ENCODE results near the gene PAFAH1B2. TPM values are rescaled to one million over a fixed set of nuclear protein-coding genes. Genes with fewer than 3 reads are reported as not detected.

The PAFAH1B2 gene
- total RNA-seq, 1 donor from 2014 or later: 203 TPM

DNA sequence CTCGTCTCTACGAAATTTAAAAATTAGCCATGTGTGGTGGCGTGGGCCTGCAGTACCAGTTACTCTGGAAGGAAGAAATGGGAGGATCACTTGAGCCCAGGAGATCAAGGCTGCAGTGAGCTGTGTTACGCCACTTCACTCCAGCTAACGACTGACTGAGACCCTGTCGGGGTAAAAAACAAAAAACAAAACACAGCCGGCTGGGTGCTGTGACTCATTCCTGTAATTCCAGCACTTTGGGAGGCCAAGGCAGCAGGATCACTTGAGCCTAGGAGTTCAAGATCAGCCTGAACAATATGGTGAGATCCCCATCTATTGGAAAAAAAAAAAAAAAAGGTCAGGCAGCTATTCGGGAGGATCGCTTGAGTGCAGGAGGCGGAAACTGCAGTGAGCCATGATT lies 2.4 kb downstream of the PAFAH1B2 start:
- H3K9ac ChIP-seq: no peak overlapping the region

DNA sequence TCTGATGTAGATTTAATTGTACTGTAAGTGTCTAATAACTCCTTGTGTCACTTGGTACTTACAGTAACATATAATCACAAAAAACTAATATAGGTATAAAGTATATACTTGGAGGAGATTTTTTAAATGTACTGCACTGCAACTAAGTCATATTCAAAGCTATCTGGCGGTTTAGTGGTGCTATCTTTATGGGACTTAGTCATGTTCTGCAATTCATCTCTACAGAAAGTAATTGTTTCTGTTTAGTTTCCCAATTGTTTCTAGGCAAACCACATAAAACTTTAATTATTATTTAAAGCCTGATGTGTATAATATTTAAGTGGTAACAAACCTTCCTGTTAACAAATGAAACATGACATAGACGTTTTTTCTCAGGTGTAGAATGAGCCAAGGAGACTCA lies 8.0 kb downstream of the PAFAH1B2 start:
- Histone ChIP-seq H3K27ac (no peak overlapping the region), H3K9me3 (ENCODE audit: low read depth) (peaks cover 3% of the 10 kb centered on the region), H3K4me2 (no peak overlapping the region), H3K4me3 (no peak overlapping the region), H3K4me1 (no peaks in the 10 kb centered on the region), H3K27me3 (no peaks in the 10 kb centered on the region), H2AFZ (replicated peaks) (no peak overlapping the region), H3K9ac (no peak overlapping the region), H3K79me2 (ENCODE audit: low read depth) (peaks cover 100% of the 10 kb centered on the region), H4K20me1 (ENCODE audit: low read depth) (peaks cover 94% of the 10 kb centered on the region), H3F3A (ENCODE audit: low read depth) (peaks cover 9% of the 10 kb centered on the region), H3K36me3 (peaks cover 11% of the 10 kb centered on the region)
- no peaks in the 10 kb centered on the region for H3K9me3 Mint-ChIP-seq
- no peak for TF ChIP-seq EZH2 (IDR thresholded peaks at IDR 0.05)
- TF ChIP-seq, protein P1, sequence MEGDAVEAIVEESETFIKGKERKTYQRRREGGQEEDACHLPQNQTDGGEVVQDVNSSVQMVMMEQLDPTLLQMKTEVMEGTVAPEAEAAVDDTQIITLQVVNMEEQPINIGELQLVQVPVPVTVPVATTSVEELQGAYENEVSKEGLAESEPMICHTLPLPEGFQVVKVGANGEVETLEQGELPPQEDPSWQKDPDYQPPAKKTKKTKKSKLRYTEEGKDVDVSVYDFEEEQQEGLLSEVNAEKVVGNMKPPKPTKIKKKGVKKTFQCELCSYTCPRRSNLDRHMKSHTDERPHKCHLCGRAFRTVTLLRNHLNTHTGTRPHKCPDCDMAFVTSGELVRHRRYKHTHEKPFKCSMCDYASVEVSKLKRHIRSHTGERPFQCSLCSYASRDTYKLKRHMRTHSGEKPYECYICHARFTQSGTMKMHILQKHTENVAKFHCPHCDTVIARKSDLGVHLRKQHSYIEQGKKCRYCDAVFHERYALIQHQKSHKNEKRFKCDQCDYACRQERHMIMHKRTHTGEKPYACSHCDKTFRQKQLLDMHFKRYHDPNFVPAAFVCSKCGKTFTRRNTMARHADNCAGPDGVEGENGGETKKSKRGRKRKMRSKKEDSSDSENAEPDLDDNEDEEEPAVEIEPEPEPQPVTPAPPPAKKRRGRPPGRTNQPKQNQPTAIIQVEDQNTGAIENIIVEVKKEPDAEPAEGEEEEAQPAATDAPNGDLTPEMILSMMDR (IDR thresholded peaks at IDR 0.05): no peak
- no peak for TF ChIP-seq EZH2phosphoT487 (IDR thresholded peaks at IDR 0.05)
- H3K36me3 Mint-ChIP-seq: peaks cover 25% of the 10 kb centered on the region
- no peak overlapping the region for H3K4me3 Mint-ChIP-seq
- H3K4me1 Mint-ChIP-seq: peaks cover 2% of the 10 kb centered on the region
- DNase-seq (ENCODE audit: low spot score): no peak
- H3K27me3 Mint-ChIP-seq (ENCODE audit: insufficient read depth, low read depth): peaks cover 2% of the 10 kb centered on the region
- no peak overlapping the region for H3K27ac Mint-ChIP-seq

More for the DNA sequence above, 2.4 kb downstream of the PAFAH1B2 start:
- H3K4me3 ChIP-seq: no peak overlapping the region
- no peak overlapping the region for H3K4me2 ChIP-seq
- Mint-ChIP-seq H3K9me3 (no peaks in the 10 kb centered on the region), H3K36me3 (peaks cover 23% of the 10 kb centered on the region), H3K27ac (peak overlapping the region; percentile 29), H3K4me3 (peak overlapping the region; percentile 100), H3K4me1 (peaks cover 32% of the 10 kb centered on the region), H3K27me3 (ENCODE audit: insufficient read depth, low read depth) (peaks cover 4% of the 10 kb centered on the region)
- H3K79me2 ChIP-seq (ENCODE audit: low read depth): peaks cover 74% of the 10 kb centered on the region
- no peak for DNase-seq (ENCODE audit: low spot score)
- peaks cover 3% of the 10 kb centered on the region for H3F3A ChIP-seq (ENCODE audit: low read depth)
- H3K36me3 ChIP-seq: peaks cover 9% of the 10 kb centered on the region
- H3K27ac ChIP-seq: peak overlapping the region; percentile 8
- H4K20me1 ChIP-seq (ENCODE audit: low read depth): peaks cover 63% of the 10 kb centered on the region
- peaks cover 3% of the 10 kb centered on the region for H3K9me3 ChIP-seq (ENCODE audit: low read depth)
- peaks cover 9% of the 10 kb centered on the region for H3K4me1 ChIP-seq
- TF ChIP-seq EZH2 (IDR thresholded peaks at IDR 0.05) (no peak), EZH2phosphoT487 (IDR thresholded peaks at IDR 0.05) (no peak)
- TF ChIP-seq, protein P1 (IDR thresholded peaks at IDR 0.05): no peak
- H2AFZ ChIP-seq (replicated peaks): no peak overlapping the region
- no peaks in the 10 kb centered on the region for H3K27me3 ChIP-seq

DNA sequence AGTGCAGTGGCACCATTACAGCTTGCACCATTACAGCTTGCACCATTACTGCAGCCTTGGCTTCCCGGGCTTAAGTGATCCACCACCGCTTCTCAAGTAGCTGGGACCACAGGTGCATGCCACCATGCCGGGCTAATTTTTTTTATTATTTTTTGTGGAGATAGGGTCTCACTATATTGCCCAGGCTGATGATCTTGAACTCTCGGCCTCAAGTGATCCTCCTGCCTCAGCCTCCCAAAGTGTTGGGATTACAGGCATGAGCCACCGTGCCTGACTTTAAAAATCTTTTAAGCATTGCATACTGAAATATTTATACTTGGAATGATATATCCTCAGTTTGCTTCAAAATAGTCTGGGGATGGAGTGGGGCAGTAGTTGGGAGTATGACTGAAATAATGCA lies 10.4 kb downstream of the PAFAH1B2 start:
- Histone ChIP-seq H3K27me3 (no peaks in the 10 kb centered on the region), H3K4me1 (no peaks in the 10 kb centered on the region), H3K4me3 (no peak overlapping the region), H2AFZ (replicated peaks) (no peak overlapping the region), H3K36me3 (peaks cover 14% of the 10 kb centered on the region), H3K79me2 (ENCODE audit: low read depth) (peaks cover 100% of the 10 kb centered on the region), H4K20me1 (ENCODE audit: low read depth) (peaks cover 98% of the 10 kb centered on the region), H3K27ac (no peak overlapping the region), H3K9ac (no peak overlapping the region), H3K4me2 (no peak overlapping the region), H3F3A (ENCODE audit: low read depth) (peaks cover 11% of the 10 kb centered on the region), H3K9me3 (ENCODE audit: low read depth) (peaks cover 3% of the 10 kb centered on the region)
- no peak for TF ChIP-seq EZH2phosphoT487 (IDR thresholded peaks at IDR 0.05)
- no peak for TF ChIP-seq EZH2 (IDR thresholded peaks at IDR 0.05)
- TF ChIP-seq, protein P1 (IDR thresholded peaks at IDR 0.05): no peak
- Mint-ChIP-seq H3K4me1 (no peaks in the 10 kb centered on the region), H3K36me3 (peaks cover 21% of the 10 kb centered on the region), H3K27ac (no peak overlapping the region), H3K27me3 (ENCODE audit: insufficient read depth, low read depth) (peaks cover 2% of the 10 kb centered on the region), H3K9me3 (no peaks in the 10 kb centered on the region), H3K4me3 (no peak overlapping the region)
- no peak for DNase-seq (ENCODE audit: low spot score)
